ENCODE data around the gene EEA1.
A peak's percentile ranks its signal among the peaks of the same experiment; 100 is the strongest.
"Not testable (repeated sequence)": the region's sequence is repeated elsewhere in the genome, so short reads cannot be mapped to it uniquely, and the experiment has no call there.

EEA1 gene

GRCh38 chr12:92928962-92929915 is at the start of gene EEA1:
Gene EEA1 (minus strand): TSS chr12:92929295. CDS start chr12:92929066, 229 bp downstream.
- DNase-seq (ENCODE audit: low read depth in 2 of 2) = peak; percentile 91 to 92

- DNase-seq (ENCODE audit: low read depth in 2 of 2) = no peak
These were observed 49.5 kb upstream of the EEA1 start for GRCh38 chr12:92978607-92979006.

- DNase-seq (ENCODE audit: low read depth in 2 of 2) = no peak
These were observed 48.2 kb upstream of the EEA1 start for GRCh38 chr12:92977326-92977725.

- DNase-seq (ENCODE audit: low read depth in 2 of 2) = no peak
These were observed 45.7 kb upstream of the EEA1 start for GRCh38 chr12:92974759-92975158.

- peak; percentile 68 to 75 for DNase-seq (ENCODE audit: low read depth in 2 of 2)
These were observed 44.5 kb upstream of the EEA1 start for GRCh38 chr12:92973614-92974013.

GRCh38 chr12:92971859-92972524 is 42.9 kb upstream of the EEA1 start:
- peak; percentile 37 to 42 for DNase-seq (ENCODE audit: low read depth in 2 of 2)

- DNase-seq (ENCODE audit: low read depth in 2 of 2) = no peak
These were observed 39.2 kb upstream of the EEA1 start for GRCh38 chr12:92968176-92968813.

- DNase-seq (ENCODE audit: low read depth in 2 of 2) = not testable (repeated sequence)
These were observed 35.3 kb upstream of the EEA1 start for GRCh38 chr12:92964378-92964777.

- DNase-seq (ENCODE audit: low read depth in 2 of 2) = no peak
These were observed 32.9 kb upstream of the EEA1 start for GRCh38 chr12:92961949-92962348.

GRCh38 chr12:92955997-92956663 is 27.0 kb upstream of the EEA1 start:
- peak; percentile 18 to 28 for DNase-seq (ENCODE audit: low read depth in 2 of 2)

GRCh38 chr12:92953747-92954146 is 24.7 kb upstream of the EEA1 start:
- no peak for DNase-seq (ENCODE audit: low read depth in 2 of 2)

GRCh38 chr12:92952394-92952793 is 23.3 kb upstream of the EEA1 start:
- DNase-seq (ENCODE audit: low read depth in 2 of 2) = no peak

GRCh38 chr12:92951006-92951405 is 21.9 kb upstream of the EEA1 start:
- no peak for DNase-seq (ENCODE audit: low read depth in 2 of 2)

GRCh38 chr12:92950011-92950410 is 20.9 kb upstream of the EEA1 start:
- DNase-seq (ENCODE audit: low read depth in 2 of 2) = no peak

GRCh38 chr12:92949466-92949865 is 20.4 kb upstream of the EEA1 start:
- no peak for DNase-seq (ENCODE audit: low read depth in 2 of 2)

- no peak for DNase-seq (ENCODE audit: low read depth in 2 of 2)
These were observed 18.6 kb upstream of the EEA1 start for GRCh38 chr12:92947589-92948215.

GRCh38 chr12:92945659-92946220 is 16.6 kb upstream of the EEA1 start:
- DNase-seq (ENCODE audit: low read depth in 2 of 2) = no peak

GRCh38 chr12:92943482-92944250 is 14.6 kb upstream of the EEA1 start:
- DNase-seq (ENCODE audit: low read depth in 2 of 2) = no peak

- DNase-seq (ENCODE audit: low read depth in 2 of 2) = peak; percentile 74 to 75
These were observed 13.8 kb upstream of the EEA1 start for GRCh38 chr12:92942905-92943304.

GRCh38 chr12:92939116-92939515 is 10.0 kb upstream of the EEA1 start:
- no peak for DNase-seq (ENCODE audit: low read depth in 2 of 2)

Data from fibroblast of skin of left quadriceps (primary cell).